Activated naive CD4-positive, alpha-beta T cell treated with anti-CD3 and anti-CD28 coated beads, Interleukin-2, amount 10 ng/mL, durations not matched to agents 5 hours and 36 hours (primary cell): Measurements from ENCODE around the gene CAVIN4. TPM values are rescaled to one million over a fixed set of nuclear protein-coding genes. Genes with fewer than 3 reads are reported as not detected.

Experiments used
- total RNA-seq, 2 experiments: library from RNA; stranded (reverse); gene quantifications; one replicate each; pipeline ENCODE4 v1.2.3, GENCODE V29; 2021

CAVIN4 gene
- under 1 TPM; 0.12 to 0.13 TPM for total RNA-seq

GRCh38 chr9:100577776-100578448, at the start of gene CAVIN4:
CAVIN4 (plus strand) TSS chr9:100578079; CDS start chr9:100578144, 65 bp downstream.

Other genes starting within 250 kb of the CAVIN4 start
- gene TEX10, start 225.1 kb upstream of the CAVIN4 start, total RNA-seq = 10 to 100 TPM; 17.3 to 18.0 TPM
- 10 to 100 TPM; 12.6 to 13.6 TPM for gene MSANTD3, start 150.9 kb upstream of the CAVIN4 start, total RNA-seq
- under 1 TPM in 1 of 2 experiments, not detected in 1; 0.23 TPM for gene TMEFF1, start 104.9 kb upstream of the CAVIN4 start, total RNA-seq